Right forelimb (tissue), 1 donor: Measurements from ENCODE around the gene PAK2.
"Not testable (repeated sequence)": the region's sequence is repeated elsewhere in the genome, so short reads cannot be mapped to it uniquely, and the experiment has no call there.

Experiments used
- DNase-seq: peaks from one replicate; pipeline ENCODE4 v3.0.0-alpha.2; 2018

The PAK2 gene

GRCh38 chr3:196844235-196845219, 104.9 kb downstream of the PAK2 start:
- DNase-seq: not testable (repeated sequence)

GRCh38 chr3:196848375-196848774, 108.7 kb downstream of the PAK2 start:
- not testable (repeated sequence) for DNase-seq

GRCh38 chr3:196849180-196849741, 109.6 kb downstream of the PAK2 start:
- DNase-seq: no peak

DNA sequence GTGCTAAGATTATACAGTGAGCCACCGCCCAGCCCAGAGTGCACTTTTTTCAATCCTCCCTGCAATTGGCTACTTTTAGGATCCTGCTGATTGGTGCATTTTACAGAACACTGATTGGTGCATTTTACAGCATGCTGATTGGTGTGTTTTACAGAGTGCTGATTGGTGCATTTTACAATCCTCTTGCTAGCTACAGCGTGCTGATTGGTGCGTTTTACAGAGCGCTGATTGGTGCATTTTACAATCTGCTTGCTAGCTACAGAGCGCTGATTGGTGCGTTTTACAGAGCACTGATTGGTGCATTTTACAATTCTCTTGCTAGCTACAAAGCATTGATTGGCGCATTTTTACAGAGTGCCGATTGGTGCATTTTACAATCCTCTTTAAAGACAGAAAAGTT, 123.3 kb downstream of the PAK2 start:
- not testable (repeated sequence) for DNase-seq

DNA sequence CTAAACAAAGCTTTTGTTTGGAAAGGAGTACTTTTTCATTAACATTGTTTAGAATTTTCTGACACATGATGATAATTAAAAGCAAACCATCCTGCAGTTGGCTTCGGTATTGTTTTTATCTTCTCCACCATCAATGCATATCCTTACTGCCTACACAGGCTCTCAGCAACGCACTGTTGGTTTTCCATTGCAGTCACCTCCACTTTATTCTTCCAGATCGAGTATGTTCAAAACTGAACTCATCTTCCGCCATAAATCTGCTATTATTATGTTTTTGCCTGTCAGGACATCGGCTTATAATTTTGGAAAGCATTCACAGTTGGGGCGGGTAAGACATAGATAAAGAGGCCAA, 127.5 kb downstream of the PAK2 start:
- DNase-seq: no peak

DNA sequence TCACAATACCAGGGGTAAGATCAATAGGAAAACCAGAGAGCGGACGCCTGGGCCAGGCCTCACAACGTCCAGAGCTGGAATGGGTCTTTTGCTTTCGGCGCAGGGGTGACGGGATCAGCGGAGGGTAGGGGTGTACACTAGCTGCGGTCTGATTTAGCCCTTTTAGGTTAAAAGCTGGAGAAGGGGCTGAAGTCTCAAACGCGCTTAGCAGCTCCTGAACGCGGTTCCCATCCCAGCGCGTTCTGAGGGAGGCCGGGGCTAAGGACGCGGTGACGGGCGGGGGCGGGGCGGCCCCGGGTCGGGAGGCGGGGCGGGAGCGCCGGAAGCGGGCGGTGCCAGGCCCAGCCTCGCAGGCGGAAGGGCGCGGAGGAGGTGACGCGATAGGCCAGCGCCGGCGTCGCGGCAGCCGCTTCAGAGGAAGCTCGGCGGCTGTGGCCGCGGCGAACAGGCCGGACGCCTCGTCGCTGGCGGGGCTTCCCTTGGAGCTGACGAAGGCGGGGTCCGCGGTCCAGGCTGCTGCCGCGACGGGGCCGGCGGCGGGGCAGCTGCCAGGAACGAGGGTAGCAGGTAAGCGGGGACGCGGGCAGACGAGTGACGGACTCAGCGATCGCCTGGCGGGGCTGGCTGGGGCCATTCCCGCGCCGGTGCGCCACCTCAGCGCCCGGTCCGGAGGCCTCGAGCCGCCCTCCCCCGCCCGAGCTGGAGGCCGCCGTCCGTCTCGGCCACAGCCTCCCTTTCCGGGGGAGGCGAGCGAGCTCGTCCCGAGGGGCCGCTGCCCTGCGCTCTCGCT, 128.0 kb downstream of the PAK2 start, which contains the start of gene SENP5:
Gene SENP5, plus strand, starts transcription at position 414 of the 790 bp plus-strand sequence. CDS start 17,262 bp downstream, outside the sequence.
- DNase-seq: peak; percentile 96

DNA sequence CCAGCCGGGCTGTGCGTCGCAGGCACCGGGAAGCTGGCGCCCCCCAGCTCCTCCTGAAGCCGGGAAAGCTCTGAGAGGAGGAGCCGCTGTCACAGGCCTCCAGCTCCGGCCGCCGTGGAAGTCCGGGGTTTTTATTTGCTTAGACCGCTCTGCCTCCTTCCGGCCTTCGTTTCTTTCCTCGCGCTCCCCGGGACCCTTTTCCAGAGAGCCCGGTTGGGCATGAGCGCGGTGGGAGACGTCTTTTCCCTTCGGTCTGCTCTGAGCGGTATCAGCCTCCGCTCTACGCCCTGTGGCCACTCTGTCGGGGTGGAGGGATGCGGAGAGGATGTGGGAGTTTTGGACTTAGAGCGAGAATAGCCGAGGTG, 128.6 kb downstream of the PAK2 start:
- DNase-seq: no peak

DNA sequence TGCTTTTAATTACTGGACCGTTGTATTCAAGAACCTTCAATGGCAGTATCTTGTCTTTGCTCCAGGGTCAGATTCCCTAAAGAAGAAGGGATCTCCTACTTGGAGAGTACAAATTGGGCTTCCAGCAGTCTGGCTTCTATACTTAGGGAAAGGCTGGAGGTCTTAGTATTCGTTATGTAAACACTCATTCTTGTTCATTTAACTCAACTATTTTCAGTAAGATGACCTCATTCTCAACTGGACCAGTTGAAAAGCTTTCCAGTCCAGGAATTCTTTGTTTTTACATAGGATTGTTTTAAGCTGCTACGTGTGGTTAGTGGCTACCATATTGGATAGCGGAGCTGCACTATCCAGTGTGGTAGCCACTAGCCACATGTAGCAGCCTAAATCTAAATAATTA, 132.7 kb downstream of the PAK2 start:
- no peak for DNase-seq

DNA sequence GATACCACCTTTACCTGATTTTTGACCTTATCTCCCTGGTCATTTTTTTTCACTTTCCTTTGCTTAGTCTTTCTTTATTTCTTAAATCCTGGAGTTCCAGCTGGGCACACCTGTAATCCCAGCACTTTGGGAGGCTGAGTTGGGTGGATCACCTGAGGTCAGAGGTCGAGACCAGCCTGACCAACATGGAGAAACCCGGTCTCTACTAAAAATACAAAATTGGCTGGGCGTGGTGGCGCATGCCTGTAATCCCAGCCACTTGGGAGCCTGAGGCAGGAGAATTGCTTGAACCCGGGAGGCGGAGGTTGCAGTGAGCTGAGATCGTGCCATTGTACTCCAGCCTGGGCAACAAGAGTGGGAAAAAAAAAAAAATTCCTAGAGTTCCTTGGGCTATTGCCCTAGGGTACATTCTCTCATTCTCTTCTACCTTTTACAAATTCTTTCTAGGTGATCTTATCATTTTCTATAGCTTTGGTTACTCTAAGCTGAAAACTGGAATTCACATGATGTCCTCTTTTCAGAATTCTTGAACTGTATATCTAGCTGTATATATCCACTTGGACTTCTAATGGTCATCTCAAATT, 134.9 kb downstream of the PAK2 start:
- DNase-seq: not testable (repeated sequence)

DNA sequence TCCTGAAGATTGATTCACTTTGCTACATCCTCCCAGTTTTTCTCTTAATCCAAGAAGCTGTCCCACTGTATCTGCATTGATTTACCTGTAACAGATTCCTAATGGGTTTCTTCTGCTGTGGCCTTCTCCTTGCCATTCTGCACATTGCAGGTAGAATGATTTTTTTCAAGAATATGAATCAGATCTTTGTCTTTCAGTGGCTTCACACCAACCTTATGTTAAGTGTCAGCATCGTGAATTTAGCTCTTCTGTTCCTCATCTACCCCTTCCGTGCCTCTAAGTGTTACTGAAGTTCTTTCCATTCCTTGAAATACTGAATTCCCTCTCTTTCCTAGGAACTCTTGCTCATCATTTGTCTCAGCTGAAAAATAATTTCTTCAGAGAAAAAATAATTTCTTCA, 135.6 kb downstream of the PAK2 start:
- no peak for DNase-seq
